Pancreas (tissue), 10 donors: Measurements from ENCODE around the gene UTY. TPM values are rescaled to one million over a fixed set of nuclear protein-coding genes. Genes with fewer than 3 reads are reported as not detected.
"Not testable (repeated sequence)": the region's sequence is repeated elsewhere in the genome, so short reads cannot be mapped to it uniquely, and the experiment has no call there.

ENCODE experiments used
- ATAC-seq, 4 donors: fragments of 200-7000 bp; cut with Tn5 transposase; one replicate each; pipeline versions ENCODE4 v1.8.0 to v1.9.1; 2020; ENCODE audit warnings: mild to moderate bottlenecking in 4 of 4, moderate library complexity in 4 of 4
- DNase-seq, 6 donors: peaks; one replicate each; pipeline ENCODE4 v3.0.0-alpha.2; 2020
- FAIRE-seq: peaks from 2 replicates; lab custom pipeline; 2012; peaks lifted over from hg19 to GRCh38; lab: Jason Lieb, UNC
- H3K27ac ChIP-seq, 4 donors: fragments of 200-600 bp; sonication (generic); 1 replicate in 3 of 4; 2 replicates in 1 of 4; pipeline versions ENCODE4 v1.5.0 to v1.8.0; 2020
- H3K27me3 ChIP-seq, 4 donors: fragments of 200-600 bp; one replicate each; pipeline ENCODE4 v1.8.0; 2021
- H3K36me3 ChIP-seq, 3 donors: fragments of 200-600 bp; sonication (generic) in 1 of 3; one replicate each; pipeline versions ENCODE4 v1.5.0 to v1.8.0; 2020 to 2021
- H3K4me1 ChIP-seq, 3 donors: fragments of 200-600 bp; one replicate each; pipeline ENCODE4 v1.8.0; 2021
- H3K4me3 ChIP-seq, 4 donors: fragments of 200-600 bp; sonication (generic) in 2 of 4; one replicate each; pipeline versions ENCODE4 v1.5.0 to v1.8.0; 2020 to 2021
- H3K9me3 ChIP-seq, 4 donors: fragments of 200-600 bp; one replicate each; pipeline ENCODE4 v1.8.0; 2021
- WGBS, 2 donors: extraction: QIAGEN DNeasy Blood & Tissue Kit; methylation state at CpG; one replicate each; pipeline ENCODE4 v1.1.7; 2013; 5-methylcytosine and 5-hydroxymethylcytosine counted together
- intact Hi-C, 3 donors: fragments of 100-400 bp; cut with DNase I; formaldehyde crosslinking; loops; one replicate each; pipeline versions ENCODE4 v1.11.1 to v1.14.2; 2022
- polyA plus RNA-seq, 2 donors: library from polyadenylated mRNA; stranded (reverse); fragments of 200-250 nt; gene quantifications; one replicate each; pipeline ENCODE4 v1.2.3, GENCODE V29; 2013
- total RNA-seq, 6 donors: library from RNA; stranded (reverse); fragmentation: NEBNext Ultra II Directional in 4 of 6; extraction: Animal tissue kit (Norgen Biotek cat#: 25700) in 4 of 6; gene quantifications; one replicate each; pipeline versions ENCODE4 v1.2.1 to v1.2.4, GENCODE V29; 2021 to 2023
- TF ChIP-seq, protein P1 (sequence below), 4 donors: fragments of 200-600 bp; sonication (generic) in 3 of 4; IDR thresholded peaks; one replicate each; pipeline versions ENCODE4 v1.5.0 to v1.8.0; 2021; ENCODE audit warnings: antibody characterized with exemption in 4 of 4
- donor health status: healthy with polysubstance abuse.
- donor health status: DM: no; HTN: no; CAD: no; lungs with moderate emphysema.
- donor health status: DM: no; HTN: no; CAD: no.
- donor health status: control.
- donor health status: control.
- donor health status: Bipolar disorder and iron deficiency.
- donor health status: DM: yes; HTN: yes; CAD: no.
- donor health status: DM: no; HTN: no; CAD: no.
- donor health status: DM: no; HTN: no; CAD: no.
- donor health status: DM: yes; HTN: yes; CAD: no.

UTY gene
- total and polyA plus RNA-seq, 8 donors: 0.09 to 12.0 (median 2.7) TPM; not detected in 5

DNA sequence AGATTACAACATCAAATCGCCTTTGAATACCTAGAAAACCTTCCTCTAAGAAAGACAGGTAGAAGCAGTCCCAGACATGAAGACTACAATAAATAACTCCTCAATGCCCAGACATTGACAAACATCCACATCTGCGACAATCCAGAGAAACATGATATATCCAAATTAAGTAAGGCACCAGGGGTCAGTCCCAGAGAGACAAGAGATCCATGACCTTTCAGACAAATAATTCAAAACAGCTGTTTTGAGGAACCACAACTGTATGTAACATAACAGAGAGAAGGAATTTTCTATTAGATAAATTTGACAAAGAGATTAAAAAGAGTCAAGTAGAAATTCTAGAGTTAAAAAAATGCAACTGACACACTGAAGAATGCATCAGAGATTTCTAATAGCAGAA lies 200.3 kb downstream of the UTY start:
- FAIRE-seq (no peak), ATAC-seq (no peak), DNase-seq (no peak)
- no peaks in the 10 kb centered on the region for H3K27me3 ChIP-seq
- TF ChIP-seq, protein P1, sequence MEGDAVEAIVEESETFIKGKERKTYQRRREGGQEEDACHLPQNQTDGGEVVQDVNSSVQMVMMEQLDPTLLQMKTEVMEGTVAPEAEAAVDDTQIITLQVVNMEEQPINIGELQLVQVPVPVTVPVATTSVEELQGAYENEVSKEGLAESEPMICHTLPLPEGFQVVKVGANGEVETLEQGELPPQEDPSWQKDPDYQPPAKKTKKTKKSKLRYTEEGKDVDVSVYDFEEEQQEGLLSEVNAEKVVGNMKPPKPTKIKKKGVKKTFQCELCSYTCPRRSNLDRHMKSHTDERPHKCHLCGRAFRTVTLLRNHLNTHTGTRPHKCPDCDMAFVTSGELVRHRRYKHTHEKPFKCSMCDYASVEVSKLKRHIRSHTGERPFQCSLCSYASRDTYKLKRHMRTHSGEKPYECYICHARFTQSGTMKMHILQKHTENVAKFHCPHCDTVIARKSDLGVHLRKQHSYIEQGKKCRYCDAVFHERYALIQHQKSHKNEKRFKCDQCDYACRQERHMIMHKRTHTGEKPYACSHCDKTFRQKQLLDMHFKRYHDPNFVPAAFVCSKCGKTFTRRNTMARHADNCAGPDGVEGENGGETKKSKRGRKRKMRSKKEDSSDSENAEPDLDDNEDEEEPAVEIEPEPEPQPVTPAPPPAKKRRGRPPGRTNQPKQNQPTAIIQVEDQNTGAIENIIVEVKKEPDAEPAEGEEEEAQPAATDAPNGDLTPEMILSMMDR (IDR thresholded peaks at IDR 0.05): no peak
- H3K36me3 ChIP-seq: no peaks in the 10 kb centered on the region
- no peaks in the 10 kb centered on the region for H3K4me1 ChIP-seq
- no peak overlapping the region for H3K27ac ChIP-seq
- WGBS, 2 donors: 96% methylated on average over 2 of the region's 2 CpGs; no CpG with 5 or more reads in 1 of the 2 donors
- H3K4me3 ChIP-seq: no peak overlapping the region
- intact Hi-C loops: no loop called here
- H3K9me3 ChIP-seq: no peaks in the 10 kb centered on the region

DNA sequence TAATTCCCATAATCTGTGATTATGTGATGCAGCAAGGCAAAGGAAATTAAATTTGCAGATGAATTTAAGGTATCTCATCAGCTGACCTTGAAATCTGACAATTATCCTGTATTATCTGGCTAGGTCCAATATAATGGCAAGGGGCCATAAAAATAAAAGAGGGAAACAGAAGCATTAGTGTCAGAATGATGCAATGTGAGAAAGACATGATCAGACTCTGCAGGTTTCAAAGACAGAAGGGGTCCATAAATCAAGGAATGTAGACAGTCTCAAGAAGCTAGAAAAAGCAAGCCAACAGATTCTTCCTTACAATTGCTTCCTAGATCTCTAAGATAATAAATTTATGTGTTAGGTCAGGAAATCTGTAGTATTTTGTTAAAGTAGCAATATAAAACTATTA lies 208.1 kb downstream of the UTY start:
- intact Hi-C loops: no loop called here
- TF ChIP-seq, protein P1 (IDR thresholded peaks at IDR 0.05): no peak
- no peak overlapping the region for H3K27ac ChIP-seq
- H3K9me3 ChIP-seq: no peaks in the 10 kb centered on the region
- H3K4me3 ChIP-seq: no peak overlapping the region
- DNase-seq: no peak
- H3K27me3 ChIP-seq: no peaks in the 10 kb centered on the region
- H3K4me1 ChIP-seq: no peaks in the 10 kb centered on the region
- no peak for FAIRE-seq
- ATAC-seq: no peak
- no peaks in the 10 kb centered on the region for H3K36me3 ChIP-seq

DNA sequence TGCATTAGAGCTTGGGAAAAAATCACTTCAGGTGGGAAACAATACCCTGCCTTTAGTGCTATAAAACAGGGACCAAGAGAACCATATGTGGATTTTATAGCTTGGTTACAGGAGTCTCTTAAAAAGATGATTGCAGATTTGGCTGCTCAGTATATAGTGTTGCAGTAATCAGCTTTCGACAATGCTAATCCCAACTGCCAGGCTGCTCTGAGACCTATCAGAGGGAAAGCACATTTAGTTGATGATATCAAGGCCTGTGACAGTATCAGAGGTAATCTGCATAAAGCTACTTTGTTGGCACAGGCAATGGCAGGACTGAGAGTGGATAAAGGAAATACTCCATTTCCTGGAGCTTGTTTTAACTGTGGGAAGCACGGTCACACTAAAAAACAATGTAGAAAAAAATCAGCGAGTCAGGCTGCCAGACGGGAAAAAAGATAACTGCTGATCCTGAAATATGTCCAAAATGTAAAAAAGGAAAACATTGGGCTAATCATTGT lies 225.8 kb downstream of the UTY start:
- DNase-seq, ATAC-seq, H3K4me3 ChIP-seq, H3K27me3 ChIP-seq, H3K27ac ChIP-seq, H3K9me3 ChIP-seq, H3K4me1 ChIP-seq, H3K36me3 ChIP-seq, FAIRE-seq, intact Hi-C loops: not testable (repeated sequence)
- 50% methylated on average over 4 of the region's 4 CpGs; no CpG with 5 or more reads in 1 of the 2 donors for WGBS, 2 donors

DNA sequence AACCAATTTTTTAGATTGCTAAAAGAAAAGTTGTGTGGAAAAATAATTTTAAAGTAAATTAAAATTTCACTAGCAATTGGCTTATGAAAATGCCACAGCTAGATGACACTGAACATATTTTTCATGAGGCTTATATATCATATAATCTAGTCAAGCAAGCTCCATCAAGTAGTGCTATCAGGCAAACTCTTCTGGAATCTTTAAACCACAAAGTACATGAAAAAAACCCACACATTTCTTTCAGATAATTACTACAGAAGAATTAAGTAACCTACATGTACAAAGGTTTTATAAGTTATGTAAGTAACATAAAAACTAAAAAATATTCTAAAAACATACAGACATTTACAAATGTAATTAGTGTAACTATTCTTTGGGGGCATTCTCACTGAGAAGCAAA lies 229.4 kb downstream of the UTY start:
- Histone ChIP-seq H3K27ac (no peak overlapping the region), H3K36me3 (no peaks in the 10 kb centered on the region), H3K4me1 (no peaks in the 10 kb centered on the region), H3K4me3 (no peak overlapping the region), H3K27me3 (no peaks in the 10 kb centered on the region), H3K9me3 (no peaks in the 10 kb centered on the region)
- intact Hi-C loops: no loop called here
- ATAC-seq (no peak), DNase-seq (no peak), FAIRE-seq (no peak)
- TF ChIP-seq, protein P1 (IDR thresholded peaks at IDR 0.05): no peak

DNA sequence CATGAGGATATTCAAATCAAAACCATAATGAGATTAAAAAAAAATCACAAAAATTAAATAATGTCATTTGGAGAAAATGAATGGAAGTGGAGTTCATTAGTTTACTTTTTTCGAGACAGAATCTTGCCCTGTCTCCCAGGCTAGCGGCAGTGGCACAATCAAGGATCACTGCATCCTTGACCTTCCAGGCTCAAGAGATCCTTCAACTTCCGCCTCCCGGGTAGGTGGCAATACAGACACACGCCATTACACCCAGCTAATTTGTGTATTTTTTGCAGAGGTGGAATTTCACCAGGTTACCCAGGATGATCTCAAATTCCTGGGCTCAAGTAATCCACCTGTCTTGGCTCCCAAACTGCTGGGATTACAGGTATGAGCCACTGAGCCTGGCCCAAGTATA lies 236.1 kb downstream of the UTY start:
- ATAC-seq (no peak), DNase-seq (no peak), FAIRE-seq (no peak)
- H3K36me3 ChIP-seq: no peaks in the 10 kb centered on the region
- no peaks in the 10 kb centered on the region for H3K4me1 ChIP-seq
- no peak overlapping the region for H3K4me3 ChIP-seq
- TF ChIP-seq, protein P1 (IDR thresholded peaks at IDR 0.05): no peak
- no peaks in the 10 kb centered on the region for H3K9me3 ChIP-seq
- no peak overlapping the region for H3K27ac ChIP-seq
- WGBS, 2 donors: 93% methylated on average over 5 of the region's 5 CpGs; no CpG with 5 or more reads in 1 of the 2 donors
- H3K27me3 ChIP-seq: no peaks in the 10 kb centered on the region
- intact Hi-C loops: no loop called here
